T-helper 17 cell (primary cell): ENCODE data around the gene PDCD11. TPM values are rescaled to one million over a fixed set of nuclear protein-coding genes. Genes with fewer than 3 reads are reported as not detected.
"Not testable (repeated sequence)": the region's sequence is repeated elsewhere in the genome, so short reads cannot be mapped to it uniquely, and the experiment has no call there.

ENCODE experiments used
- ATAC-seq: fragments of 150-1000 bp; cut with Tn5 transposase; 2 replicates; pipeline ENCODE4 v1.10.0; 2021; ENCODE audit warnings: mild to moderate bottlenecking, moderate library complexity
- DNase-seq, 3 donors: peaks; one replicate each; pipeline versions ENCODE4 v3.0.0 to v3.0.0-alpha.2; 2020 to 2021
- H3K9me3 ChIP-seq: one replicate; pipeline ENCODE4 v1.7.0; 2013; ENCODE audit warnings: low read length, mild to moderate bottlenecking; ENCODE audit not compliant: control insufficient read depth, poor library complexity, severe bottlenecking
- H3K27ac Mint-ChIP-seq: one replicate; pipeline ENCODE4 v1.8.0; 2022; ENCODE audit warnings: mild to moderate bottlenecking, moderate library complexity, mixed read lengths
- H3K27me3 Mint-ChIP-seq: one replicate; pipeline ENCODE4 v1.8.0; 2022; ENCODE audit warnings: mixed read lengths
- H3K36me3 Mint-ChIP-seq: one replicate; pipeline ENCODE4 v1.8.0; 2022; ENCODE audit warnings: low read depth, mixed read lengths
- H3K4me1 Mint-ChIP-seq: one replicate; pipeline ENCODE4 v1.8.0; 2022; ENCODE audit warnings: mild to moderate bottlenecking, mixed read lengths
- H3K4me3 Mint-ChIP-seq: one replicate; pipeline ENCODE4 v1.8.0; 2022; ENCODE audit warnings: mild to moderate bottlenecking, moderate library complexity, mixed read lengths
- total RNA-seq, 4 donors: library from RNA in 2 of 4; stranded (reverse) in 2 of 4; gene quantifications; one replicate each; pipeline ENCODE4 v1.2.3 and lab custom pipeline; 2022 to 2026

PDCD11 gene
- total RNA-seq, 2 donors from 2014 or later = 18.7 to 29.7 TPM

GRCh38 chr10:103478671-103479070 lies 82.2 kb downstream of the PDCD11 start:
- Mint-ChIP-seq H3K27ac (no peak overlapping the region), H3K4me1 (peaks cover 17% of the 10 kb centered on the region), H3K27me3 (no peaks in the 10 kb centered on the region), H3K4me3 (no peak overlapping the region), H3K36me3 (no peaks in the 10 kb centered on the region)
- ATAC-seq (no peak), DNase-seq (no peak)
- no peaks in the 10 kb centered on the region for H3K9me3 ChIP-seq

- DNase-seq (no peak), ATAC-seq (no peak)
- H3K4me3 Mint-ChIP-seq = no peak within 1 kb of the TSS
- H3K4me1 Mint-ChIP-seq = peaks cover 14% of the 10 kb centered on the region
- peak within 1 kb of the TSS; percentile 34 for H3K27ac Mint-ChIP-seq
- H3K27me3 Mint-ChIP-seq = no peaks in the 10 kb centered on the region
- no peaks in the 10 kb centered on the region for H3K9me3 ChIP-seq
- no peaks in the 10 kb centered on the region for H3K36me3 Mint-ChIP-seq
These were observed 82.7 kb downstream of the PDCD11 start, which contains the start of gene CALHM3 for GRCh38 chr10:103479135-103479534. CALHM3 (minus strand) TSS chr10:103479240; CDS start chr10:103479032, 208 bp downstream.

- Mint-ChIP-seq H3K27ac (peak overlapping the region; percentile 34), H3K36me3 (no peaks in the 10 kb centered on the region), H3K4me3 (no peak overlapping the region), H3K4me1 (peaks cover 13% of the 10 kb centered on the region), H3K27me3 (no peaks in the 10 kb centered on the region)
- no peak for ATAC-seq
- no peaks in the 10 kb centered on the region for H3K9me3 ChIP-seq
- no peak for DNase-seq
These were observed 84.1 kb downstream of the PDCD11 start for GRCh38 chr10:103480521-103480920.

- no peaks in the 10 kb centered on the region for H3K9me3 ChIP-seq
- Mint-ChIP-seq H3K36me3 (no peaks in the 10 kb centered on the region), H3K4me1 (peaks cover 11% of the 10 kb centered on the region), H3K27me3 (no peaks in the 10 kb centered on the region), H3K27ac (no peak overlapping the region), H3K4me3 (no peak overlapping the region)
- DNase-seq (no peak), ATAC-seq (peak; percentile 83)
These were observed 85.6 kb downstream of the PDCD11 start for GRCh38 chr10:103481974-103482531.

GRCh38 chr10:103486635-103487409 lies 90.4 kb downstream of the PDCD11 start:
- not testable (repeated sequence) for H3K27ac Mint-ChIP-seq, H3K36me3 Mint-ChIP-seq, ATAC-seq, H3K27me3 Mint-ChIP-seq, DNase-seq, H3K4me3 Mint-ChIP-seq, H3K9me3 ChIP-seq
- H3K4me1 Mint-ChIP-seq = peaks cover 21% of the 10 kb centered on the region

GRCh38 chr10:103487410-103487708 lies 90.9 kb downstream of the PDCD11 start:
- peaks cover 2% of the 10 kb centered on the region for H3K36me3 Mint-ChIP-seq
- no peak overlapping the region for H3K4me3 Mint-ChIP-seq
- DNase-seq (no peak), ATAC-seq (no peak)
- peaks cover 19% of the 10 kb centered on the region for H3K4me1 Mint-ChIP-seq
- H3K9me3 ChIP-seq = no peaks in the 10 kb centered on the region
- H3K27ac Mint-ChIP-seq = no peak overlapping the region
- H3K27me3 Mint-ChIP-seq = peaks cover 14% of the 10 kb centered on the region

- DNase-seq = no peak
- peaks cover 38% of the 10 kb centered on the region for H3K27me3 Mint-ChIP-seq
- H3K4me1 Mint-ChIP-seq = peaks cover 22% of the 10 kb centered on the region
- H3K9me3 ChIP-seq = no peaks in the 10 kb centered on the region
- peaks cover 2% of the 10 kb centered on the region for H3K36me3 Mint-ChIP-seq
- H3K27ac Mint-ChIP-seq = no peak overlapping the region
- no peak overlapping the region for H3K4me3 Mint-ChIP-seq
- ATAC-seq = peak; percentile 18
These were observed 94.5 kb downstream of the PDCD11 start for GRCh38 chr10:103490986-103491314.

- H3K27ac Mint-ChIP-seq = peak overlapping the region; percentile 80
- peaks cover 2% of the 10 kb centered on the region for H3K36me3 Mint-ChIP-seq
- peak overlapping the region; percentile 39 for H3K4me3 Mint-ChIP-seq
- DNase-seq = no peak
- H3K27me3 Mint-ChIP-seq = peaks cover 40% of the 10 kb centered on the region
- ATAC-seq = no peak
- peaks cover 20% of the 10 kb centered on the region for H3K4me1 Mint-ChIP-seq
- no peaks in the 10 kb centered on the region for H3K9me3 ChIP-seq
These were observed 95.4 kb downstream of the PDCD11 start for GRCh38 chr10:103491729-103492364.

GRCh38 chr10:103492655-103493261 lies 96.3 kb downstream of the PDCD11 start:
- peak overlapping the region; percentile 80 for H3K27ac Mint-ChIP-seq
- H3K27me3 Mint-ChIP-seq = peaks cover 49% of the 10 kb centered on the region
- peak overlapping the region; percentile 90 for H3K4me3 Mint-ChIP-seq

GRCh38 chr10:103493362-103493915 lies 97.0 kb downstream of the PDCD11 start, which contains the start of gene NEURL1:
NEURL1 (plus strand) TSS chr10:103493705; CDS start chr10:103494388, 683 bp downstream.
- ATAC-seq = peak; percentile 57
- no peaks in the 10 kb centered on the region for H3K9me3 ChIP-seq
- Mint-ChIP-seq H3K4me3 (peak within 1 kb of the TSS; percentile 90), H3K36me3 (peaks cover 2% of the 10 kb centered on the region), H3K27me3 (peaks cover 50% of the 10 kb centered on the region), H3K4me1 (peaks cover 20% of the 10 kb centered on the region), H3K27ac (peak within 1 kb of the TSS; percentile 80)
- DNase-seq = no peak

More at GRCh38 chr10:103492655-103493261, 96.3 kb downstream of the PDCD11 start:
- H3K9me3 ChIP-seq = no peaks in the 10 kb centered on the region
- H3K36me3 Mint-ChIP-seq = peaks cover 2% of the 10 kb centered on the region
- H3K4me1 Mint-ChIP-seq = peaks cover 20% of the 10 kb centered on the region
- DNase-seq (no peak), ATAC-seq (no peak)

GRCh38 chr10:103493916-103494877 lies 97.8 kb downstream of the PDCD11 start:
- Mint-ChIP-seq H3K4me1 (peaks cover 20% of the 10 kb centered on the region), H3K36me3 (peaks cover 2% of the 10 kb centered on the region), H3K4me3 (peak overlapping the region; percentile 83), H3K27ac (no peak overlapping the region), H3K27me3 (peaks cover 45% of the 10 kb centered on the region)
- no peaks in the 10 kb centered on the region for H3K9me3 ChIP-seq
- DNase-seq (no peak), ATAC-seq (peak; percentile 41)

- peak overlapping the region; percentile 83 for H3K4me3 Mint-ChIP-seq
- no peak for ATAC-seq
These were observed 98.9 kb downstream of the PDCD11 start for GRCh38 chr10:103495321-103495720.

More at GRCh38 chr10:103495321-103495720, 98.9 kb downstream of the PDCD11 start:
- Mint-ChIP-seq H3K27ac (no peak overlapping the region), H3K27me3 (peaks cover 56% of the 10 kb centered on the region), H3K36me3 (peaks cover 5% of the 10 kb centered on the region), H3K4me1 (peaks cover 17% of the 10 kb centered on the region)
- no peak for DNase-seq
- H3K9me3 ChIP-seq = no peaks in the 10 kb centered on the region
